Neural progenitor cell (in vitro differentiated cells): Measurements from ENCODE around the gene CTIF.

Experiments used
- CTCF ChIP-seq: fragments of 200-600 bp; sonication (generic); IDR thresholded peaks from 2 replicates; pipeline ENCODE4 v1.5.1; 2017; ENCODE audit warnings: antibody characterized with exemption, mild to moderate bottlenecking
- EZH2 ChIP-seq: fragments of 200-600 bp; sonication (generic); IDR thresholded peaks from 2 replicates; pipeline ENCODE4 v1.6.1; 2017; ENCODE audit warnings: antibody characterized with exemption, mild to moderate bottlenecking, moderate library complexity
- EZH2phosphoT487 ChIP-seq: fragments of 200-600 bp; sonication (generic); IDR thresholded peaks from 2 replicates; pipeline ENCODE4 v1.6.1; 2017; ENCODE audit warnings: antibody characterized with exemption

DNA sequence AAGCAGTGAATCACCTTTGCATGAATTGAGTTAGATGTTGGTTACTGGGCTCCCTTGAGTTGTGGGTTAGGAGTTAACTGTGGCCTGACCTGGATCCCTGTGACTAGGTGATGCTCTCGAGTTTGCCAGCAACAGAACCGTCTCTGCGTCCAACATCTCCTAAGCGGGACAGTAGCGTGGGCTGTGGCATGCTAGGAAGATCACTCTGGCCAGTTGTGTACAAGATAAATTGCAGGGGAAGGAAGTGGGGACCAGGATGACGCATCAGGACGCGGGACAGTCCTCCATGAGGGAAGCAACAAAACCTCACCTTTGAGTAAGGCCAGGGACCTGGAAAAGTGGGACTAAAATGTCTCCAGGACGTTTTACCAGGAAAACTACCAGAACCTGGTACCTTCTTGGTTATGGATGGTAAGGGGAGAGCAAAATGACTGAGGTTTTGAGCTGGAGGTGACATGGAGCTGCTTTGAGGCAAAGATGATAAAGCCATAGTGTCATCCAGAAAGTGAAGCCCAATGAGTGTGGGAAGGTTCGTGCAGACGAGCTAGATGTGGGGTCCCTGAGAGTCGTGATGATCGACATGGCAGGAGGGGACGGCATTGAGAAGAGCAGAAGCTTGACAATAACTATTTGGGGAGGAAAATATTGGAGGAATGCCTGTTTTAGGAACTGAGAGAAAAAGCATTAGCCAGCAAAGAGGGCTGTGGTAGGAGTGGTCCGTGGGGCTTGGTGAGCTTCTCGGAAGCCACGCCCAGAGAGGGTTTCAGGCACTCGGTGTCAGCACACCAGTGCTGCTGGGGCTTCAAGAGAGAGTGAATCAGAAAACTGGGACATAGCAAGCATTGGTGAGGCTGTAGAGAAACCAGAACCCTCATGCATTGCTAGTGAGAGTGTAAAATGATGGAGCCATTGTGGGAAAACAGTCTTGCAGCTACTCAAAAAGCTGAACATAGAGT, 316.9 kb downstream of the CTIF start:
- TF ChIP-seq EZH2 (no peak), CTCF (no peak), EZH2phosphoT487 (no peak)
